Heart left ventricle (tissue), 13 donors: Measurements from ENCODE around the gene DYNLT1.

Experiments used
- CTCF ChIP-seq, 12 donors: fragments of 200-600 bp; sonication (generic) in 4 of 12; IDR thresholded peaks; one replicate each; pipeline versions ENCODE4 v1.5.0 to v1.8.0; 2018 to 2022; ENCODE audit warnings: antibody characterized with exemption in 12 of 12, mild to moderate bottlenecking in 5 of 12
- POLR2A ChIP-seq, 2 donors: fragments of 450-650 bp; IDR thresholded peaks; one replicate each; pipeline ENCODE4 v1.6.1; 2017; ENCODE audit warnings: antibody characterized with exemption in 2 of 2, mild to moderate bottlenecking in 2 of 2, moderate library complexity in 2 of 2
- donor health status: ischemic (EF 13 %, LVEDD 7.1; RV severe dilation, severe dysfunction).
- donor health status: DM: no; HTN: yes; CAD: no.
- donor health status: DM: no; HTN: no; CAD: no.
- donor health status: ischemic (EF 25% LVEDD 6.9; RV normal size, moderate dysfunction).
- donor health status: ischemic (EF 25% LVEDD 5.7; RV mildly dilated, moderate dysfunction).
- donor health status: ischemic (EF 35%, LVEDD 5.7; RV mildly dilated, moderate dysfunction).
- donor health status: nonischemic (EF 11% LVEDD 7.7; RV severe dilation, severe dysfunction).
- donor health status: DM: yes; HTN: yes; CAD: no.
- donor health status: PGD.
- donor health status: ischemic (EF 29% LVEDD 5.4; RV normal size, mild dysfunction).
- donor health status: nonischemic (EF 23%, LVEDD 6.1; RV moderate dilation, normal function).

GRCh38 chr6:158648682-158649131 is 4.2 kb upstream of the DYNLT1 start:
- TF ChIP-seq CTCF (IDR thresholded peaks at IDR 0.05), result no peak
- TF ChIP-seq POLR2A (IDR thresholded peaks at IDR 0.05), result no peak
